ENCODE data around the gene SH3GLB1.

DNA sequence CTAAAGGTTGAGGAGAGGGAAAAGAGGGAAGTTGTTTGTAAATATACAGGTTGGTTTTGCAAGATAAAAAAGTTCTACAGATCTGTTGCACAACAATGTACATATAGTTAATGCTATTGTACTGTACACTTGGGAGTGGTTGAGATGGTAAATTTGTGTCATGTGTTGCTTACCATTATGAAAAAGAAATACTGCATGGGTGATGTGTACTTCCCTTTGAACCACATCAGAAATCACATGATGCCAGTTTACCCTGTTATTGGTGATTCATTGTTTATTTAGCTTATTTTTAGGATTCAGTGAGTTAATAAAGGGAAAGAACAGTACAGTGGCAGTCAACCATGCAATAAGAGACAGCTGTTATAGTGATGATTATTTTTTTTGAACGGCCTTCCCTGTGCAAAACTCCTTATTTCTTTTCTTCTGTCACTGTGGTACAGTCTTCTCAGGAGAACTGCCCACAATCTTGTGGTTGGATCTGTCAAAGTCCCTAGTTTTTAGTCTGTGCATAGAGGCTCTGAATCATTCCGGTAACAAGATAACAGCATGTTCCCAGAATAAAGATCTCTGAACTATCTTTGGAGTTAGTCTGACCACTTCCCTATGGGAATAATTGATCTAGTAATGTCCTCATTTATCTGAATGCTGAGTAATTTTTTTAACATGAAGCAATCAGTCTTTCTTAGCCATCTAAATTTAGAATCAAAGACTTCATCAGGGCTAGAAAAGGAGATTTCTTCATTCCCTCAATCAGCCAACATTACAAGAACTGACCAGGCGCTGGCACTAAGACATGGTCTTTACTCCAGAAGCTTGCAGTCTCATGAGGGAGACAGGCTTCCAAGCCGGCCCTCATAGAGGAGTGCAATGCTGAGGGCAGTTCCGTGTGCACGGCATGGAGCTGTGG is 84.2 kb downstream of the SH3GLB1 start:
- TF ChIP-seq, protein P1, sequence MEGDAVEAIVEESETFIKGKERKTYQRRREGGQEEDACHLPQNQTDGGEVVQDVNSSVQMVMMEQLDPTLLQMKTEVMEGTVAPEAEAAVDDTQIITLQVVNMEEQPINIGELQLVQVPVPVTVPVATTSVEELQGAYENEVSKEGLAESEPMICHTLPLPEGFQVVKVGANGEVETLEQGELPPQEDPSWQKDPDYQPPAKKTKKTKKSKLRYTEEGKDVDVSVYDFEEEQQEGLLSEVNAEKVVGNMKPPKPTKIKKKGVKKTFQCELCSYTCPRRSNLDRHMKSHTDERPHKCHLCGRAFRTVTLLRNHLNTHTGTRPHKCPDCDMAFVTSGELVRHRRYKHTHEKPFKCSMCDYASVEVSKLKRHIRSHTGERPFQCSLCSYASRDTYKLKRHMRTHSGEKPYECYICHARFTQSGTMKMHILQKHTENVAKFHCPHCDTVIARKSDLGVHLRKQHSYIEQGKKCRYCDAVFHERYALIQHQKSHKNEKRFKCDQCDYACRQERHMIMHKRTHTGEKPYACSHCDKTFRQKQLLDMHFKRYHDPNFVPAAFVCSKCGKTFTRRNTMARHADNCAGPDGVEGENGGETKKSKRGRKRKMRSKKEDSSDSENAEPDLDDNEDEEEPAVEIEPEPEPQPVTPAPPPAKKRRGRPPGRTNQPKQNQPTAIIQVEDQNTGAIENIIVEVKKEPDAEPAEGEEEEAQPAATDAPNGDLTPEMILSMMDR (IDR thresholded peaks at IDR 0.05; ENCODE audit: extremely low read depth in 1 of 2, insufficient read depth in 1 of 2, low read depth in 1 of 2, low read length in 2 of 2) = no peak
- TF ChIP-seq POLR2AphosphoS5 (IDR thresholded peaks at IDR 0.05; ENCODE audit: insufficient read depth, low read depth, low read length) = no peak
